Small intestine (tissue), 7 donors: ENCODE results near the gene ZNF451. TPM values are rescaled to one million over a fixed set of nuclear protein-coding genes. Genes with fewer than 3 reads are reported as not detected.

ENCODE experiments used
- DNase-seq, 2 donors: peaks; one replicate each; pipeline versions ENCODE4 v3.0.0 to v3.0.0-alpha.2; 2013
- FAIRE-seq: peaks from 2 replicates; lab custom pipeline; 2012; peaks lifted over from hg19 to GRCh38; lab: Jason Lieb, UNC
- H3K27ac ChIP-seq, 3 donors: one replicate each; pipeline ENCODE4 v1.5.1; 2013; ENCODE audit warnings: low read length in 2 of 3, mild to moderate bottlenecking in 2 of 3, control low read depth in 1 of 3, inconsistent platforms in 1 of 3, low read depth in 1 of 3, moderate library complexity in 1 of 3
- H3K27me3 ChIP-seq, 3 donors: one replicate each; pipeline ENCODE4 v1.6.1; 2013; ENCODE audit warnings: low read length in 3 of 3, inconsistent platforms in 1 of 3; ENCODE audit not compliant: control insufficient read depth in 3 of 3, insufficient read depth in 3 of 3
- H3K36me3 ChIP-seq, 3 donors: one replicate each; pipeline ENCODE4 v1.6.1; 2013; ENCODE audit warnings: low read length in 3 of 3, inconsistent platforms in 1 of 3, low read depth in 1 of 3, mild to moderate bottlenecking in 1 of 3, moderate library complexity in 1 of 3; ENCODE audit not compliant: control insufficient read depth in 3 of 3, insufficient read depth in 2 of 3
- H3K4me1 ChIP-seq, 3 donors: one replicate each; pipeline ENCODE4 v1.6.1; 2013; ENCODE audit warnings: low read length in 2 of 3, inconsistent platforms in 1 of 3, low read depth in 1 of 3, mild to moderate bottlenecking in 1 of 3, moderate library complexity in 1 of 3; ENCODE audit not compliant: control insufficient read depth in 3 of 3, insufficient read depth in 2 of 3
- H3K4me3 ChIP-seq, 3 donors: one replicate each; pipeline ENCODE4 v1.5.1; 2013; ENCODE audit warnings: low read length in 3 of 3, control low read depth in 1 of 3, inconsistent platforms in 1 of 3, low read depth in 1 of 3, mild to moderate bottlenecking in 1 of 3, moderate library complexity in 1 of 3
- H3K9me3 ChIP-seq, 2 donors: one replicate each; pipeline ENCODE4 v1.6.1; 2013; ENCODE audit warnings: low read depth in 1 of 2, low read length in 1 of 2; ENCODE audit not compliant: control insufficient read depth in 2 of 2, insufficient read depth in 1 of 2
- WGBS, 3 donors: extraction: QIAGEN DNeasy Blood & Tissue Kit; methylation state at CpG; one replicate each; pipeline ENCODE4 v1.1.7; 2013; 5-methylcytosine and 5-hydroxymethylcytosine counted together
- polyA plus RNA-seq, 4 donors: library from polyadenylated mRNA; stranded (reverse) in 3 of 4; unstranded in 1 of 4; fragments of 200-250 nt in 3 of 4; fragments of 120-200 nt in 1 of 4; gene quantifications; one replicate each; pipeline versions ENCODE4 v1.2.1 to v1.2.3, GENCODE V29; 2013
- donor health status: healthy with polysubstance abuse.
- donor health status: control.
- donor health status: control.
- donor health status: Bipolar disorder and iron deficiency.
- donor health status: healthy.

Gene ZNF451
- polyA plus RNA-seq, 4 donors: 7.3 to 27.7 (median 8.5) TPM

DNA sequence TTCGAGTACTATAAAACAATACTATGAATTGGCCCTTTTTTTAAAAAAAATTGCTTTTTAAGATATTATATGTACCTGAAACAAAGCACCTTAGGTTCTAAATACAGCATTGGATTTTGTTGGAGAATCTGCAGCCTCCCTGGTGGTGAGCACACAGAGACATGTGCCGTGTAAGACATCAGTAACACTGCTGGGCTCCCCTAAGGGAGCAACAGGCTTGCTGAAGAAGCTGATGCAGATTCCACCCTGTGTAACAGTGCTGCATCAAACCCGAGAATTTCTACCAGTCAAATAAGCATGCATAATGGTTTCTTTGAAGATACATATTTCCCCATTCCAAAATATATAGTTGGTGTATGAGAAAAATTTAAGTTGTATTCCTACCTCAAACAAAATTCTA lies 26.1 kb upstream of the ZNF451 start:
- no peak overlapping the region for H3K4me3 ChIP-seq
- no peak overlapping the region for H3K27ac ChIP-seq
- no peaks in the 10 kb centered on the region for H3K4me1 ChIP-seq
- peaks cover 0 to 16% (median 0%) of the 10 kb centered on the region in 3 donors for H3K36me3 ChIP-seq
- H3K27me3 ChIP-seq: no peaks in the 10 kb centered on the region
- FAIRE-seq: no peak
- H3K9me3 ChIP-seq: no peaks in the 10 kb centered on the region
- DNase-seq: no peak
- WGBS, 3 donors: 91 to 93% (median 92%) methylated on average over 3 of the region's 3 CpGs

DNA sequence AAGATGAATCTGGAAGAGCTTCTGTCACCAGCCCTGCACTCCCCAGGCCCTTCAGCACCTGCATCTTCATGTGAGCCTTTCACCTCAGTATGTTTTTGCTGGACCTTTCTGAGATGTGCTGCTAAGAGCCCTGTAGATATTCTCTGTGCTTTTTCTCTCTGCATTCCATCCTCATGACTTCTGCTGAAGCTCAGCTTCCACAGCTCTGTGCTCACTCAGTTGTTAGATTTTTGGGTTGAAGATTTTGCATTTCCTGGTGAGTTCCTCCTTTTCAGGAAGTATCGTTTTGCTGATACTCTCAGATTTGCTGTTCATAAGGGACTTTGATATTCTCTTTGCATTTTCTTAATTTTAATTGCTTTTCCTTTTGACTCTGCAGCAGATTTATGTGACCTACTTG lies 25.2 kb upstream of the ZNF451 start:
- H3K36me3 ChIP-seq: peaks cover 0 to 16% (median 0%) of the 10 kb centered on the region in 3 donors
- DNase-seq (no peak), FAIRE-seq (no peak)
- H3K4me1 ChIP-seq: no peaks in the 10 kb centered on the region
- no peaks in the 10 kb centered on the region for H3K27me3 ChIP-seq
- no peak overlapping the region for H3K27ac ChIP-seq
- no peak overlapping the region for H3K4me3 ChIP-seq
- no peaks in the 10 kb centered on the region for H3K9me3 ChIP-seq
- 65 to 80% (median 77%) methylated on average over 1 of the region's 1 CpG for WGBS, 3 donors

- no peak overlapping the region for H3K27ac ChIP-seq
- no peak for FAIRE-seq
- 87 to 97% (median 94%) methylated on average over 1 of the region's 1 CpG for WGBS, 3 donors
- no peaks in the 10 kb centered on the region for H3K4me1 ChIP-seq
- no peak overlapping the region for H3K4me3 ChIP-seq
- no peak for DNase-seq
- peaks cover 0 to 9% (median 0%) of the 10 kb centered on the region in 3 donors for H3K36me3 ChIP-seq
- H3K27me3 ChIP-seq: no peaks in the 10 kb centered on the region
- H3K9me3 ChIP-seq: peaks cover 0 to 6% of the 10 kb centered on the region in 2 donors
These were observed 21.9 kb upstream of the ZNF451 start for GRCh38 chr6:57068061-57068460.

- Histone ChIP-seq H3K27ac (no peak overlapping the region), H3K9me3 (peaks cover 0 to 6% of the 10 kb centered on the region in 2 donors), H3K36me3 (peaks cover 0 to 6% (median 0%) of the 10 kb centered on the region in 3 donors), H3K27me3 (no peaks in the 10 kb centered on the region), H3K4me3 (no peak overlapping the region), H3K4me1 (no peaks in the 10 kb centered on the region)
- 82 to 94% (median 94%) methylated on average over 4 of the region's 4 CpGs for WGBS, 3 donors
- no peak for DNase-seq
- FAIRE-seq: no peak
These were observed 20.8 kb upstream of the ZNF451 start for GRCh38 chr6:57069228-57069627.

- Histone ChIP-seq H3K4me1 (no peaks in the 10 kb centered on the region), H3K36me3 (peaks cover 0 to 2% (median 0%) of the 10 kb centered on the region in 3 donors), H3K27me3 (no peaks in the 10 kb centered on the region), H3K27ac (no peak overlapping the region), H3K4me3 (no peak overlapping the region), H3K9me3 (peaks cover 0 to 6% of the 10 kb centered on the region in 2 donors)
- DNase-seq (no peak), FAIRE-seq (no peak)
- 82 to 87% (median 82%) methylated on average over 9 of the region's 9 CpGs for WGBS, 3 donors
These were observed 20.1 kb upstream of the ZNF451 start for GRCh38 chr6:57069920-57070331.

DNA sequence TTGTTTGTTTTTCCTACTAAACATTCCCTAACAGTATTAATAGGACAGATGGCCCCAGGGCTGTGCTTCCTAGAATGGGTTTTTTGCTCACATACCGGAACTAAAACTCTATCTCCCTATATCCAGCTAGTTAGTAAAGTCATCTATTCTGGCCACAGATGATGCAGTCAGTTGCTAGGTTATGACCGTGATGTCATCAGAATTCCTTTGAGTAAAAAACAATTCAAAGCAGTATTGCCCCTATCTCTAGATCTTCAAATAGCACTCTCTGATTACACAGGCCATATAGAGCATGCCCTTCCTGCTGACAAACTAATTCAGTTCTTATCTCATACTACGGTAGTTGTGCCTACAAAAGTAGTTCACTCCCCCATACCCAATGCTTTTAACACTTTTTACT lies 17.9 kb upstream of the ZNF451 start:
- no peak overlapping the region for H3K4me3 ChIP-seq
- no peaks in the 10 kb centered on the region for H3K4me1 ChIP-seq
- DNase-seq: no peak
- no peak overlapping the region for H3K27ac ChIP-seq
- peaks cover 0 to 2% (median 0%) of the 10 kb centered on the region in 3 donors for H3K36me3 ChIP-seq
- peaks cover 0 to 6% of the 10 kb centered on the region in 2 donors for H3K9me3 ChIP-seq
- 65 to 83% (median 80%) methylated on average over 3 of the region's 3 CpGs for WGBS, 3 donors
- FAIRE-seq: no peak
- H3K27me3 ChIP-seq: no peaks in the 10 kb centered on the region

- peaks cover 0 to 6% of the 10 kb centered on the region in 2 donors for H3K9me3 ChIP-seq
- no peak overlapping the region for H3K27ac ChIP-seq
- no peaks in the 10 kb centered on the region for H3K4me1 ChIP-seq
- H3K4me3 ChIP-seq: no peak overlapping the region
- FAIRE-seq: no peak
- H3K36me3 ChIP-seq: peaks cover 0 to 2% (median 0%) of the 10 kb centered on the region in 3 donors
- 92 to 94% (median 93%) methylated on average over 8 of the region's 8 CpGs for WGBS, 3 donors
- DNase-seq: no peak
- H3K27me3 ChIP-seq: no peaks in the 10 kb centered on the region
These were observed 15.6 kb upstream of the ZNF451 start for GRCh38 chr6:57074383-57074782.

DNA sequence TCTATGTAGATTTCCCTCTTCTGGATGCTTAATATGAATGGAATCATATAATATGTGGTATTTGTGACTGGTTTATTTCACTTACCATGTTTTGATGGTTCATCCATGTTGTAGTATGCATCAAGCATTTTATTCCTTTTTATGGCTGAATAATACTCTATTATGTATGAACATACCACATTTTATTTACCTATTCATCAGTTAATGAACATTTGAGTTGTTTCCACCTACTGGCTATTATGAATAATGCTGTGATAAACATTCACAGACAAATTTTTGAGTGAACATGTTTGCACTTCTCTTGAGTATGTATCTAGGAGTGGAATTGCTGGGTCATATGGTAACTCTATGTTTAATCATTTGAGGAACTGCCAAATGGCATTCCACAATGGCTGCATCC lies 14.9 kb upstream of the ZNF451 start:
- peaks cover 0 to 7% of the 10 kb centered on the region in 2 donors for H3K9me3 ChIP-seq
- no peak overlapping the region for H3K27ac ChIP-seq
- FAIRE-seq (no peak), DNase-seq (no peak)
- no peak overlapping the region for H3K4me3 ChIP-seq
- H3K4me1 ChIP-seq: no peaks in the 10 kb centered on the region
- H3K36me3 ChIP-seq: peaks cover 0 to 3% (median 0%) of the 10 kb centered on the region in 3 donors
- no peaks in the 10 kb centered on the region for H3K27me3 ChIP-seq
